Liver (tissue), 9 donors: ENCODE data around the gene SEPTIN8. TPM values are rescaled to one million over a fixed set of nuclear protein-coding genes. Genes with fewer than 3 reads are reported as not detected.

Experiments
- DNase-seq: peaks from one replicate; pipeline ENCODE4 v3.0.0-alpha.2; 2017; ENCODE audit warnings: low spot score
- H3K27ac ChIP-seq, 2 donors: one replicate each; pipeline ENCODE4 v1.7.0; 2013; ENCODE audit warnings: inconsistent platforms in 2 of 2, low read length in 2 of 2, control low read depth in 1 of 2, low read depth in 1 of 2, mild to moderate bottlenecking in 1 of 2
- H3K27me3 ChIP-seq, 4 donors: one replicate each; pipeline versions ENCODE4 v1.6.1 to v1.7.0; 2013; ENCODE audit warnings: low read length in 3 of 4, inconsistent platforms in 1 of 4, mild to moderate bottlenecking in 1 of 4, moderate library complexity in 1 of 4; ENCODE audit not compliant: control insufficient read depth in 4 of 4, insufficient read depth in 4 of 4
- H3K36me3 ChIP-seq, 4 donors: one replicate each; pipeline versions ENCODE4 v1.6.1 to v1.7.0; 2013; ENCODE audit warnings: low read length in 3 of 4, mild to moderate bottlenecking in 3 of 4, low read depth in 1 of 4, moderate library complexity in 1 of 4; ENCODE audit not compliant: control insufficient read depth in 4 of 4, insufficient read depth in 3 of 4
- H3K4me1 ChIP-seq, 4 donors: one replicate each; pipeline versions ENCODE4 v1.6.1 to v1.7.0; 2013; ENCODE audit warnings: low read length in 3 of 4, mild to moderate bottlenecking in 3 of 4, moderate library complexity in 1 of 4; ENCODE audit not compliant: control insufficient read depth in 4 of 4, insufficient read depth in 4 of 4
- H3K4me3 ChIP-seq, 3 donors: one replicate each; pipeline versions ENCODE4 v1.6.1 to v1.7.0; 2013; ENCODE audit warnings: low read length in 3 of 3, control low read depth in 1 of 3, low read depth in 1 of 3, mild to moderate bottlenecking in 1 of 3
- H3K9ac ChIP-seq, 2 donors: one replicate each; pipeline ENCODE4 v1.7.0; 2013; ENCODE audit warnings: low read length in 2 of 2, mild to moderate bottlenecking in 2 of 2, moderate library complexity in 2 of 2, control low read depth in 1 of 2, low read depth in 1 of 2
- H3K9me3 ChIP-seq, 4 donors: one replicate each; pipeline versions ENCODE4 v1.6.1 to v1.7.0; 2013; ENCODE audit warnings: low read length in 3 of 4; ENCODE audit not compliant: control insufficient read depth in 4 of 4
- ATF3 ChIP-seq: IDR thresholded peaks from 2 replicates; pipeline ENCODE4 v1.6.1; 2016; ENCODE audit warnings: antibody characterized with exemption
- CTCF ChIP-seq: fragments of 150-350 bp; IDR thresholded peaks from 2 replicates; pipeline ENCODE4 v1.5.1; 2017; ENCODE audit warnings: improper control_type of control experiment, low read depth, low read length; ENCODE audit not compliant: missing input control
- EGR1 ChIP-seq, 2 donors: IDR thresholded peaks; 2 replicates each; pipeline ENCODE4 v1.6.1; 2016 to 2018; ENCODE audit warnings: antibody characterized with exemption in 2 of 2, low read depth in 2 of 2
- FOXA1 ChIP-seq: IDR thresholded peaks from 2 replicates; pipeline ENCODE4 v1.6.1; 2016; ENCODE audit warnings: antibody characterized with exemption
- FOXA2 ChIP-seq: IDR thresholded peaks from 2 replicates; pipeline ENCODE4 v1.6.1; 2016; ENCODE audit warnings: antibody characterized with exemption
- GABPA ChIP-seq, 2 donors: IDR thresholded peaks in 1 of 2; conservative IDR thresholded peaks in 1 of 2; 2 replicates each; pipeline ENCODE4 v1.6.1; 2016; ENCODE audit warnings: antibody characterized with exemption in 2 of 2, mild to moderate bottlenecking in 1 of 2, moderate library complexity in 1 of 2
- HNF4A ChIP-seq, 2 donors: conservative IDR thresholded peaks; 2 replicates each; pipeline ENCODE4 v1.6.1; 2016; ENCODE audit warnings: antibody characterized with exemption in 2 of 2, mild to moderate bottlenecking in 2 of 2
- HNF4G ChIP-seq: IDR thresholded peaks from 2 replicates; pipeline ENCODE4 v1.6.1; 2016; ENCODE audit warnings: antibody characterized with exemption
- JUND ChIP-seq, 2 donors: IDR thresholded peaks; 2 replicates each; pipeline ENCODE4 v1.6.1; 2016; ENCODE audit warnings: antibody characterized with exemption in 2 of 2
- MAX ChIP-seq: IDR thresholded peaks from 2 replicates; pipeline ENCODE4 v1.6.1; 2016; ENCODE audit warnings: antibody characterized with exemption
- NR2F2 ChIP-seq: IDR thresholded peaks from 2 replicates; pipeline ENCODE4 v1.6.1; 2016; ENCODE audit warnings: antibody characterized with exemption
- RAD21 ChIP-seq, 2 donors: IDR thresholded peaks; 2 replicates each; pipeline ENCODE4 v1.6.1; 2016; ENCODE audit warnings: antibody characterized with exemption in 2 of 2, mild to moderate bottlenecking in 2 of 2
- REST ChIP-seq: IDR thresholded peaks from 2 replicates; pipeline ENCODE4 v1.6.1; 2016; ENCODE audit warnings: antibody characterized with exemption, mild to moderate bottlenecking
- RXRA ChIP-seq, 2 donors: IDR thresholded peaks; 2 replicates each; pipeline ENCODE4 v1.6.1; 2017 to 2018; ENCODE audit warnings: antibody characterized with exemption in 2 of 2, mild to moderate bottlenecking in 1 of 2
- SP1 ChIP-seq: IDR thresholded peaks from 2 replicates; pipeline ENCODE4 v1.6.1; 2018; ENCODE audit warnings: antibody characterized with exemption, mild to moderate bottlenecking
- TAF1 ChIP-seq: conservative IDR thresholded peaks from 2 replicates; pipeline ENCODE4 v1.6.1; 2016; ENCODE audit warnings: antibody characterized with exemption, mild to moderate bottlenecking
- YY1 ChIP-seq: IDR thresholded peaks from 2 replicates; pipeline ENCODE4 v1.6.1; 2016; ENCODE audit warnings: antibody characterized with exemption, mild to moderate bottlenecking
- ZBTB33 ChIP-seq: IDR thresholded peaks from 2 replicates; pipeline ENCODE4 v1.6.1; 2016; ENCODE audit warnings: antibody characterized with exemption
- WGBS: extraction: QIAGEN DNeasy Blood & Tissue Kit; methylation state at CpG from one replicate; pipeline ENCODE4 v1.1.7; 2013; 5-methylcytosine and 5-hydroxymethylcytosine counted together
- polyA plus RNA-seq, 2 donors: library from polyadenylated mRNA; stranded (reverse) in 1 of 2; unstranded in 1 of 2; fragments of 200-250 nt in 1 of 2; fragments of >200 nt in 1 of 2; fragmentation: Nextera tagmentation in 1 of 2; extraction: Ambion mirVana in 1 of 2; gene quantifications; one replicate each; pipeline versions ENCODE4 v1.2.1 to v1.2.3, GENCODE V29; 2013 to 2015
- total RNA-seq, 2 donors: library from RNA; depleted of rRNA; stranded (reverse); fragments of >200 nt; gene quantifications; one replicate each; pipeline ENCODE4 v1.2.3, GENCODE V29; 2014
- donor health status: healthy.
- donor health status: healthy.
- donor health status: healthy.
- donor health status: healthy.
- donor health status: healthy.

The SEPTIN8 gene
- total and polyA plus RNA-seq, 4 donors: 4.7 to 16.5 (median 9.8) TPM

GRCh38 chr5:132787076-132787475, 10.0 kb upstream of the SEPTIN8 start (continued):
- TF ChIP-seq REST: no peak
- TF ChIP-seq RXRA (IDR thresholded peaks at IDR 0.05): no peak
- TF ChIP-seq TAF1: no peak

- Histone ChIP-seq H3K9ac (no peak overlapping the region), H3K4me1 (peaks cover 0 to 26% (median 19%) of the 10 kb centered on the region in 4 donors), H3K4me3 (no peak overlapping the region), H3K27me3 (no peaks in the 10 kb centered on the region), H3K36me3 (no peaks in the 10 kb centered on the region), H3K27ac (no peak overlapping the region), H3K9me3 (no peaks in the 10 kb centered on the region)
- 93% methylated on average over 4 of the region's 4 CpGs for WGBS
- no peak for TF ChIP-seq ATF3
- no peak for TF ChIP-seq CTCF
- TF ChIP-seq TAF1: no peak
- TF ChIP-seq JUND (IDR thresholded peaks at IDR 0.05): no peak
- TF ChIP-seq MAX: no peak
- no peak for TF ChIP-seq EGR1 (IDR thresholded peaks at IDR 0.05; ENCODE audit: low read depth in 2 of 2)
- TF ChIP-seq HNF4A (conservative IDR thresholded peaks at IDR 0.05): no peak
- no peak for TF ChIP-seq NR2F2
- no peak for TF ChIP-seq RAD21 (IDR thresholded peaks at IDR 0.05)
- no peak for TF ChIP-seq SP1
- TF ChIP-seq FOXA2: no peak
- no peak for TF ChIP-seq REST
- no peak for TF ChIP-seq RXRA (IDR thresholded peaks at IDR 0.05)
- TF ChIP-seq HNF4G: no peak
- TF ChIP-seq FOXA1: no peak
- TF ChIP-seq GABPA (IDR thresholded peaks at IDR 0.05 in 1 of 2, conservative IDR thresholded peaks at IDR 0.05 in 1 of 2): no peak
- no peak for TF ChIP-seq YY1
- TF ChIP-seq ZBTB33: no peak
- DNase-seq: no peak
These were observed 8.8 kb upstream of the SEPTIN8 start for GRCh38 chr5:132785864-132786263.
